GM23248 (cell line): ENCODE data around the gene FAT1. TPM values are rescaled to one million over a fixed set of nuclear protein-coding genes. Genes with fewer than 3 reads are reported as not detected.

ENCODE experiments used
- DNase-seq: peaks from one replicate; pipeline ENCODE4 v3.0.0-alpha.2; 2015
- H2AFZ ChIP-seq: fragments of 200-600 bp; sonication (generic); 2 replicates; pipeline ENCODE4 v1.6.1; 2016; ENCODE audit warnings: antibody characterized with exemption
- H3F3A ChIP-seq: fragments of 200-600 bp; sonication (generic); 2 replicates; pipeline ENCODE4 v1.6.1; 2016; ENCODE audit warnings: mild to moderate bottlenecking, antibody characterized with exemption, mixed run types; ENCODE audit not compliant: insufficient read depth
- H3K27ac ChIP-seq: fragments of 200-600 bp; sonication (generic); 2 replicates; pipeline ENCODE4 v1.5.1; 2016; ENCODE audit warnings: mild to moderate bottlenecking
- H3K27me3 ChIP-seq: fragments of 200-600 bp; sonication (generic); replicated peaks from 2 replicates; pipeline ENCODE4 v1.6.1; 2016; ENCODE audit warnings: mild to moderate bottlenecking; ENCODE audit not compliant: insufficient read depth
- H3K36me3 ChIP-seq: fragments of 200-600 bp; sonication (generic); 2 replicates; pipeline ENCODE4 v1.6.1; 2016; ENCODE audit warnings: low read depth, mild to moderate bottlenecking
- H3K4me1 ChIP-seq: fragments of 200-600 bp; sonication (generic); 2 replicates; pipeline ENCODE4 v1.6.1; 2016; ENCODE audit warnings: mild to moderate bottlenecking; ENCODE audit not compliant: insufficient read depth
- H3K4me2 ChIP-seq: fragments of 200-600 bp; sonication (generic); one replicate; pipeline ENCODE4 v1.6.1; 2016; ENCODE audit warnings: mild to moderate bottlenecking; ENCODE audit not compliant: unreplicated experiment
- H3K4me3 ChIP-seq: fragments of 200-600 bp; sonication (generic); 2 replicates; pipeline ENCODE4 v1.5.1; 2016; ENCODE audit warnings: mild to moderate bottlenecking
- H3K79me2 ChIP-seq: fragments of 200-600 bp; sonication (generic); 2 replicates; pipeline ENCODE4 v1.6.1; 2016; ENCODE audit warnings: mild to moderate bottlenecking; ENCODE audit not compliant: insufficient read depth
- H3K9ac ChIP-seq: fragments of 200-600 bp; sonication (generic); 2 replicates; pipeline ENCODE4 v1.6.1; 2016; ENCODE audit warnings: mild to moderate bottlenecking
- H3K9me2 ChIP-seq: fragments of 200-600 bp; sonication (generic); 2 replicates; pipeline ENCODE4 v1.6.1; 2016; ENCODE audit warnings: mixed run types, mild to moderate bottlenecking, moderate library complexity; ENCODE audit not compliant: insufficient read depth
- H3K9me3 ChIP-seq: fragments of 200-600 bp; sonication (generic); one replicate; pipeline ENCODE4 v1.6.1; 2017; ENCODE audit warnings: low read depth
- H4K20me1 ChIP-seq: fragments of 200-600 bp; sonication (generic); 2 replicates; pipeline ENCODE4 v1.6.0; 2016; ENCODE audit not compliant: insufficient read depth
- EZH2 ChIP-seq: fragments of 200-600 bp; sonication (generic); IDR thresholded peaks from 2 replicates; pipeline ENCODE4 v1.6.1; 2018; ENCODE audit warnings: antibody characterized with exemption, mild to moderate bottlenecking; ENCODE audit not compliant: insufficient read depth, poor library complexity, severe bottlenecking
- EZH2phosphoT487 ChIP-seq: fragments of 200-600 bp; sonication (generic); IDR thresholded peaks from 2 replicates; pipeline ENCODE4 v1.6.1; 2018; ENCODE audit warnings: antibody characterized with exemption, moderate library complexity, mild to moderate bottlenecking, low read depth; ENCODE audit not compliant: insufficient read depth
- WGBS, 2 experiments: methylation state at CpG; one replicate each; pipeline ENCODE4 v1.1.6; 2015 to 2017; ENCODE audit warnings: low lambda C conversion rate in 2 of 2, low coverage in 1 of 2; ENCODE audit errors: missing lambda C conversion rate in 2 of 2; 5-methylcytosine and 5-hydroxymethylcytosine counted together
- in situ Hi-C: fragments of 300-500 bp; cut with MboI; formaldehyde crosslinking; loops from 2 replicates; pipeline ENCODE4 v1.15.0; 2020
- polyA plus RNA-seq: library from polyadenylated mRNA; unstranded; fragments of >200 nt; fragmentation: Nextera tagmentation; extraction: Ambion mirVana; gene quantifications from 2 replicates; pipeline ENCODE4 v1.2.1, GENCODE V29; 2016
- total RNA-seq: library from RNA; depleted of rRNA; stranded (reverse); fragments of >200 nt; shearing (Covaris generic); gene quantifications from 2 replicates; pipeline ENCODE4 v1.2.3, GENCODE V29; 2014

FAT1 gene
- total and polyA plus RNA-seq, 2 experiments from 2014 or later = 53.3 to 250 TPM

DNA sequence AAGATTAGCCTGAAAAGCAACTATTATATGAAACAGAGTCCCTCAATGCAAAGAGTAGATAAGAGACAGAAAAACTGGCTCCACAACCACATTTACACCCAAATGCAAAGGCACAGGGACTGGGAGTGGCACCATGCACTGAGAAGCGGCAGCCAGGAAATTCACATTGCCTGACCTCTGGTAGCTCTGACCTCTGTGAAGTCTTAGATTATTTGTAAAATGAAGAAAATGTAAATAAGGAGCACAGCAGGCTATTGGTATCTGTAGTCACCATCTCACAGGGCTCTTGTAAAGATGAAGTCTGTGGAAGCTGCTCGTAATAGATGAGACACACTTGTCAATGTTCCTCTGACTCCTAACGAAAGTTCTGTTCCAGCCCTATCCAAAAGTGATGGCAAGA, 69.7 kb downstream of the FAT1 start:
- Histone ChIP-seq H4K20me1 (0 out of 2 replicates have a peak, but pooled peaks cover 3% of the 10 kb centered on the region), H3K9me2 (no peaks in the 10 kb centered on the region), H3K9me3 (no peaks in the 10 kb centered on the region), H3K36me3 (peaks cover 3% of the 10 kb centered on the region; the same call in 1 of the 2 replicates), H3K4me2 (no peak overlapping the region), H3K4me1 (no peaks in the 10 kb centered on the region), H3K27me3 (no peaks in the 10 kb centered on the region), H3K79me2 (peaks cover 97% of the 10 kb centered on the region), H3K4me3 (no peak overlapping the region), H3K27ac (no peak overlapping the region), H3K9ac (no peak overlapping the region), H3F3A (0 out of 2 replicates have a peak, but pooled peaks cover 7% of the 10 kb centered on the region), H2AFZ (no peak overlapping the region)
- in situ Hi-C loops = no loop called here
- no peak for TF ChIP-seq EZH2phosphoT487
- no peak for TF ChIP-seq EZH2
- no peak for DNase-seq
- WGBS, 2 experiments = 91 to 92% methylated on average over 3 of the region's 3 CpGs

DNA sequence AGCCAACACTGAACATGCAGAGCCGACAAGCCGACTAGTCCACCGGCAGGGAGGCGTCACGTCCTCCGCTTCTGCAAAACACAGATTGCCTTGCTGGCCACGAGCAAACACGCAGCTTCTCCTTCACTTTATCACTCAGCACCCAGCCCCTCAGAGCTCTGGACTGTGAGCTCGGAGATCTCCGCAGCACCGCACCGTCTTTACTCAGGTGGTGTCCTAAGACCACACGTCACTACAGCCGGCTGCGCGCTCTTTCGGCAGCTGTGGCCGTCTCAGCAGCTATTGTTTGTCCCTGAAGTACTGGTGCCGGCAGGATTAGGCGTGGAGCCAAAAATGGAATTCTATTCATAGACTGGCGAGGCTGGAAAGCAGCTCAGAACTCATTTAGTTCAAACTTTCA, 72.0 kb downstream of the FAT1 start:
- 96 to 98% methylated on average over 21 of the region's 21 CpGs for WGBS, 2 experiments
- Histone ChIP-seq H3K4me2 (no peak overlapping the region), H3K36me3 (peaks cover 14% of the 10 kb centered on the region; the same call in 1 of the 2 replicates), H3K79me2 (peaks cover 96% of the 10 kb centered on the region), H4K20me1 (0 out of 2 replicates have a peak, but pooled peaks cover 3% of the 10 kb centered on the region), H3K9ac (no peak overlapping the region), H3K4me3 (no peak overlapping the region), H2AFZ (no peak overlapping the region), H3K27me3 (no peaks in the 10 kb centered on the region), H3K27ac (no peak overlapping the region), H3F3A (0 out of 2 replicates have a peak, but pooled peaks cover 7% of the 10 kb centered on the region), H3K9me2 (no peaks in the 10 kb centered on the region), H3K9me3 (no peaks in the 10 kb centered on the region), H3K4me1 (no peaks in the 10 kb centered on the region)
- in situ Hi-C loops = no loop called here
- no peak for DNase-seq
- TF ChIP-seq EZH2phosphoT487 = no peak
- no peak for TF ChIP-seq EZH2

DNA sequence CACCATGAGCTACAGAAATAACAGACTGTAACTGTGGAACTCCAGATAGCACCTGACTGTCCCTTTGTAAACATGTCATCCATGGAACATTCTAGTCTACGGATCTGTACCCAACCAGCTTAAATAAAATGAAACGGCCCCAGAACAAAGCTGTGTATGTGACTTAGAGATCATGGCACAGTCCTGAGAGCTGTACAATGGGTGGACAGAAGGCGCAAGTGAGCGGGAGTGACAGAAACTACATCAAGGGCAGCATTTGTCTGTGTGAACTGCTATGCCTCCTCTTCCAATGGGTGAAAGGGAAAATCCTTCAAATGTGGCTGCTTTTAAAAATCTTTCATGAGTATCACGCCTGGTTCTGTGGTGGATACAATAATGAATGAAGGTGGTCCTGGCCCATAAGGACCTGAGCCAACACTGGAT, 72.5 kb downstream of the FAT1 start:
- no peak for DNase-seq
- Histone ChIP-seq H3K27ac (no peak overlapping the region), H3K4me3 (no peak overlapping the region), H3K9ac (no peak overlapping the region), H3K27me3 (no peaks in the 10 kb centered on the region), H3K9me2 (no peaks in the 10 kb centered on the region), H3K9me3 (no peaks in the 10 kb centered on the region), H3K79me2 (peaks cover 96% of the 10 kb centered on the region), H2AFZ (no peak overlapping the region), H3F3A (0 out of 2 replicates have a peak, but pooled peaks cover 7% of the 10 kb centered on the region), H3K4me1 (no peaks in the 10 kb centered on the region), H4K20me1 (0 out of 2 replicates have a peak, but pooled peaks cover 3% of the 10 kb centered on the region), H3K4me2 (no peak overlapping the region), H3K36me3 (peaks cover 14% of the 10 kb centered on the region; the same call in 1 of the 2 replicates)
- in situ Hi-C loops = no loop called here
- WGBS, 2 experiments = 90 to 92% methylated on average over 5 of the region's 5 CpGs
- no peak for TF ChIP-seq EZH2phosphoT487
- no peak for TF ChIP-seq EZH2

DNA sequence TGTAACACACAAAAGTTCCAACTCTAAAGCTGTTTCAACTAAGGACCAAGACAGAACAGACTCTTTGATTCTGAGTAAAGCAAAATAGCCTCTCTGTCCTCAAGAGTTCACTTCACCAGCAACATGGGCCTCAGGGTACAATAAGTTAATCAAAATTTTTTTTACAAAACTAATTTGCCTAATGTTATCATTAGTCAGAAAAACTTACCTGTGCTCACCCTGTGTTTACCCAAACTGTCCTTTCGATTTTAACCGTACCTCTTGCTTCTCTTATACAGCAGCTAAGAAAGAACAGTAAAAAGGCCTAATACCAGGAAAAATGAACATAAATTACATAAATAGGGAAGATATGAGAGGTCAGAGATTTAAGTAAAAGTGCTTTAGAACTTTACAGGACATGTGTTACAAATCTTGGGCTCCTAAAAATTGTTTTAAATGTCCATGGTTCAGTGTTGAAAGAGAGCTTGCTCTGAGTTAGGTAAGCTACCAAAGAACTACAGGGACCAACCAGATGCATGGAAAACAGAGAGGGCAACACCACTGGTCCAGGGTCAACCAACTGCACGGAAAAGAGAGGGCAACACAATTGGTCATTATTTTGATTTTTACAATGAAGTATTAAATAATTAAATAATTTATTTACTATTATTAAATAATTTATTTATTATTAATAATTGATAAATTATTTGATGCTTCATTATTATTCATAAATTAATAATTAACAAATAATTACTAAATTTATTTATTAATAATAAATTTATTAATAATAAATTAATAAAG, 73.1 kb downstream of the FAT1 start:
- Histone ChIP-seq H3K36me3 (peaks cover 14% of the 10 kb centered on the region; the same call in 1 of the 2 replicates), H3F3A (0 out of 2 replicates have a peak, but pooled peaks cover 7% of the 10 kb centered on the region), H3K4me3 (no peak overlapping the region), H3K9ac (no peak overlapping the region), H3K27me3 (no peaks in the 10 kb centered on the region), H3K79me2 (peaks cover 95% of the 10 kb centered on the region), H3K4me1 (no peaks in the 10 kb centered on the region), H3K27ac (no peak overlapping the region), H3K9me3 (no peaks in the 10 kb centered on the region), H3K4me2 (no peak overlapping the region), H3K9me2 (no peaks in the 10 kb centered on the region), H4K20me1 (0 out of 2 replicates have a peak, but pooled peaks cover 3% of the 10 kb centered on the region), H2AFZ (no peak overlapping the region)
- in situ Hi-C loops = no loop called here
- no peak for DNase-seq
- 97 to 100% methylated on average over 3 of the region's 3 CpGs for WGBS, 2 experiments
- TF ChIP-seq EZH2 (no peak), EZH2phosphoT487 (no peak)
